SH-SY5Y (cell line): ENCODE data around the gene CLEC16A.

Experiments used
- GATA2 ChIP-seq: IDR thresholded peaks from 2 replicates; pipeline ENCODE4 v1.6.1; 2011; ENCODE audit warnings: mild to moderate bottlenecking, low read depth, low read length
- GATA3 ChIP-seq: IDR thresholded peaks from 2 replicates; pipeline ENCODE4 v1.6.1; 2011; ENCODE audit warnings: low read depth, mild to moderate bottlenecking, low read length, moderate library complexity

Gene CLEC16A

DNA sequence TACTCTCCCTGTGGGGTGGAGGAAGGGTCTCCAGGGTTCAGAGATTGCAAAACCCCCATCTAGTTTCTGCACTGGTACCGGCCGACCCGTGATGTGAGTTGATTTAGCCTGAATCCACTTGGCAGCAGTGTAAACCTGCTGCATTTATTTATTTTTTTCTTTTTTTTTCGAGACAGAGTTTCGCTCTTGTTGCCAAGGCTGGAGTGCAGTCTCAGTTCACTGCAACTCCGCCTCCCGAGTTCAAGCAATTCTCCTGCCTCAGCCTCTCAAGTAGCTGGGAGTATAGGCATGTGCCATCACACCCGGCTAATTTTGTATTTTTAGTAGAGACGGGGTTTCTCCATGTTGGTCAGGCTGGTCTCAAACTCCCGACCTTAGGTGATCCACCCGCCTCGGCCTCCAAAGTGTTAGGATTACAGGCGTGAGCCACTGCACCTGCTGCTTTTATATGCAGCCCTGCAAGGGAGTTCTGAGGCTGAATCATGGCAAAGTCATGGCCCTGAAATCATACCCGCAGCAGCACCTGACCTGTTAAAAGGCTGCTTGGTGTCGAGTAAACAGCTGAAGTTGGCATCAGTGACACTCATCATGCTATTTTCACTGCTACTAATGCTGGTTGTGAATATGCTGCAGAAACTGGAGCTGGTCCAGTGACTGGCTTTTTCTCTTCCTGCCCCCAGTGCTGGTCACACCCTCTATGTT, 23.5 kb upstream of the CLEC16A start:
- TF ChIP-seq GATA3 (no peak), GATA2 (no peak)

DNA sequence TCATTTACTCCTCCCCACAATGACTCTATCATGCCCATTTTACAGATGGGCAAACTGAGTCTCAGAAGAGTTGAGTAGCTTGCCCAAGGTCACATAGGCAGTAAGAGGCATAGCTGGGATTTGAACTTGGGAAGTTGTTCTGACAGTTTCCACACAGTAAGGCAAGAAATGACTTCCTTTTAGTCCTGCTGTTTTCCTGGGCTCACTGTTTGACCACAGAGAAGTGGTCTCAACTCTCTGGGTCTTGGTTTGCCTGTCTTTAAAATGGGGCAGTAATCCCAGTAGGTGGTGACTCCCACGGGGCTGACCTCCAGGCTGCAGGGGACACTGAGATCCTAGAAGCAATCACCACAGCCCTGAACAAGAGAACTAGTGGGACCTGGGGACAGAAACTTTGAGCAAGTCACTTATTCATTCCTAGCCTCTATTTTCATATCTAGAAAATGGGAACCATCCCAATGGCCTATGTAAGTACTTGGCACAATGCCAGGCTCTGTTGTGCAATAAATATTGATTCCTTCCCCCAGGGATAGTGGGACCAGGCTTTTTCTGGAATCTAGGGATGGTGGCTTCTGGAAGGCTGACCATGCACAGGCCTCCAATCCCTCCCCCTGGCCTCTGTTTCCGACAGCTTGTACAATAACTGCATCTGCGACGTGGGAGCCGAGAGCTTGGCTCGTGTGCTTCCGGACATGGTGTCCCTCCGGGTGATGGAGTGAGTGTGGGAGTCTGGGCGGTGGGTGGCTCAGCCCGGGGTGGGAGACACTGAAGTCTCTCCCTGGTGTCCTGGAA, 22.6 kb upstream of the CLEC16A start:
- no peak for TF ChIP-seq GATA3
- TF ChIP-seq GATA2, result no peak

DNA sequence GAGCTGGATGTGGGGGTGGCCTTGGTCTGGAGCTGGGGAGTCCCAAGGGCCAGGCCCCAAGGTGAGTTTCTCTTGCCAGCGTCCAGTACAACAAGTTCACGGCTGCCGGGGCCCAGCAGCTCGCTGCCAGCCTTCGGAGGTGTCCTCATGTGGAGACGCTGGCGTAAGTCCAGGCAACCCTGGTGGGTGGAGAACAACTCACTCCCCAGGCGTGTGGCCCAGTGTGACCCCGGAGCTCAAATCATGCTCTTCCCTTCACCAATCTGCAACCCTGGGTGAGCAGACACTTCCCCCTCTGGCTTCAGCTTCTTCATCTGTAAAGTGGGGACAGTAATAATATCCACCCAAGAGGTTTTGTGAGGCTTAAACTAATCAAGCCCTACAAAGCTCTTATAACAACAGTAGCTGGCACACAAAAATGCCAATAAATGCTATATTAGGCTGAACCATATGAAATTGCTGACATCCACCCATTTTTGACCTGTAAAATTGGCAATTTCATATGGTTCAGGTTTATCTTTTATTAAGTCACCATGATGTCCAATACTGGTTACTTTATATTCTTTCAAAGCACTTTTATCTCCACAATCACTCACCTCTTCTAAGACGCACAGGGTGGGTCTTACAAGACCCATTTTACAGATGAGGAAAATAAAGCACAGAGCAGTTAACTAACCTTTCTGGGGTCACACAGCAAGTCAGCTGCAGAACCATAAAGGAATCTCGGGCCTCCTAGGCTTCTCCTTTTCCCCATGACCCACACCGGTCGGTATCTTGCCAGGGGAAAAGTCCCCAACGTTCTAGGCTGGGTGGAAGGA, 21.8 kb upstream of the CLEC16A start:
- TF ChIP-seq GATA3, result no peak
- no peak for TF ChIP-seq GATA2

DNA sequence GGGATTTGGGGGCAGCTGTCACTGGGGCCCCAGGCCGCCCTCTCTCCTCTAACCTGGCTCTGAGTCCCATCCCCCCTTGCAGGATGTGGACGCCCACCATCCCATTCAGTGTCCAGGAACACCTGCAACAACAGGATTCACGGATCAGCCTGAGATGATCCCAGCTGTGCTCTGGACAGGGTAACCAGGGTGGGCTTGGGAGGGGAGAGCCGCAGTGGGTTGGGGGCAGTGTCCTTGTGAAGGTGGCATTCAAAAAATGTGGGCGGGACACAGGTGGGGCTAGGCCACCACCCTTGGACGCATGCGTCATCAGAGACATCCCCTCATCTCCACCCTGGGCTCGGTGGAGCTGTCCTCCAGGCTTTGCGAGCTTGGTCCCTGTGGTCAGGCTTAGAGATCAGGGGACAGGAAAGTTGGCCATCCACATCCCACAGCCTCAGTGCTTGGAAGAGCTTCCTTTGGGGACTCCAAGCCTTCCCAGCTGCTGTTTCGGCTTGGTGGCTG, 21.2 kb upstream of the CLEC16A start:
- TF ChIP-seq GATA2 (no peak), GATA3 (no peak)

DNA sequence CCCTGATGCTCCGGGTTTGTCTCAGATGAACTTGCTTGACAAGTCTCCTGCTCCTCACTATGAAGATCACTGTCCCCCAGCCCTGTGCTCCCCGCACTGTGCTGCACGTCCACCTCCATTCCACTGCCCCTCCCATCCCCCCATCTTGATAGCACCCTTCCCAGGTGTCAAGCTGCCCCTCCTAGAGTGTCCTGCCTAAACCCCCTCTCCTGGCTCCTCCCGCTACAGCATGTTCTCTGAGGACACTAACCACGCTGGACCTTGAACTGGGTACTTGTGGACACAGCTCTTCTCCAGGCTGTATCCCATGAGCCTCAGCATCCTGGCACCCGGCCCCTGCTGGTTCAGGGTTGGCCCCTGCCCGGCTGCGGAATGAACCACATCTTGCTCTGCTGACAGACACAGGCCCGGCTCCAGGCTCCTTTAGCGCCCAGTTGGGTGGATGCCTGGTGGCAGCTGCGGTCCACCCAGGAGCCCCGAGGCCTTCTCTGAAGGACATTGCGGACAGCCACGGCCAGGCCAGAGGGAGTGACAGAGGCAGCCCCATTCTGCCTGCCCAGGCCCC, 20.6 kb upstream of the CLEC16A start:
- TF ChIP-seq GATA2 (no peak), GATA3 (no peak)

DNA sequence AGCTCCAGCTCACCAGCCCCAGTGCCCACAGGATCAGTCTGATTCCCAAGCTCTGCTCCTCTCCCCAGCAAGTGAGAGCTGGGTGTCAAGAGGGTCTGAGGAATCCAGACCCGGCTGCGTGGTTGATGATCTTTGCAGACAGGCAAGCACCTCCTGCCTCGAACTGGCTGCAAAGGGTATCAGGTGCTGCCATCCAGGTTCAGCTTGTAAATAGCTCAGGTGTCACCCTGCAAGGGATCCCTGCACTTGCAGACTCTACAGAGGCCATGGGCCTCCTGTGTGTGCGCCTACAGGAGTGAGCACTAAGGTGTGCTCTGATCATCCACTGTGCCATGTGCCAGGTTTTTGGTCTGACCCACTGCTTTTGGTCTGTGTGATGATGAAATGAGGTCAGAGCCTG, 18.3 kb upstream of the CLEC16A start:
- TF ChIP-seq GATA2 (no peak), GATA3 (no peak)

DNA sequence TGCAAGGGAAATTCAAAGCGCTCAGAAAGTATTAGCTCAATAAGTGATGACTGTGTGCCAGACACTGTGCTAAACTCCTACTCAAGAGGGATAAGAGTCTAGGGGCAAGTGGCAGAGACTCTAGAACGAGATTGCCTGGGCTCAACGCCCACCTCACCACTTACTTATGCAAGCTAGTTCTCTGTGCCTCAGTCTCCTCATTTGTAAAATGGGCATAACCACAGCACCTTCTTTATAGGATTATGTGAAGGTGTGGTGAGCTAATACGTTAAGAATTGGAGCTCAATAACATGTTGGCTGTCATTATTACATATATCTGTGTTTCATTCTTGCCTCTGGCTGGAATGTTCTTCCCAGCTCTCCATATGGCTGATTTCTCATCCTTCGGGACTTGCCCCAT, 17.5 kb upstream of the CLEC16A start:
- TF ChIP-seq GATA3, result no peak
- no peak for TF ChIP-seq GATA2

DNA sequence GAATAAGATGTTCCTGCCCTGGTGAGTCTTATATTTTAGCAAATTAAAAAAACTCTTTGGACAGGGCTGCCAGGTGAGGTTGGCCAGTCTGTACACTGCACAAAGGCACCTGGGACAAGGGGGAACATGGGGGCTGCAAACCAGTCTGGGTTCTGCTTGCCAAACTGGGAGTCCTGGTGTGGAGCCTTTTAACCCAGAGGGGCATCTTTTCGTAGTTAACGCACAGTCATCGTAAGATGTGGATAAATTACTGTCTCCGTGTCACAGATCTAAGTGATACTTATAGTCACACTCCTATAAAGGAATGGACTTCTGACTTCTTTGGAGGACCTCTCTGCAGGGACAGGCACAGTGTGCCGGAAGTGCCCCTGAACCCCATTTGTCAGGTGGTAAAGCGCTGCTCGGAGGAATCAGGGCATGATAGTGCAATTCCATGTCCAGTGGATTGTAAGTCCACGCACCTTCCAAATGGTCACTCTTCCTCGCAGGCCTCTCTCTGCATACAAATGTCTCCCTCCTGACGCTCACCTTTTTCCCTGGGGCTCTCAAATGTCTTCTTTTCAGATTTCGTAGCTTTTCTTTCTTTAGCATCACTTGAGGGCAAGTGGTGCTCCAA, 16.8 kb upstream of the CLEC16A start:
- TF ChIP-seq GATA3 (no peak), GATA2 (no peak)

DNA sequence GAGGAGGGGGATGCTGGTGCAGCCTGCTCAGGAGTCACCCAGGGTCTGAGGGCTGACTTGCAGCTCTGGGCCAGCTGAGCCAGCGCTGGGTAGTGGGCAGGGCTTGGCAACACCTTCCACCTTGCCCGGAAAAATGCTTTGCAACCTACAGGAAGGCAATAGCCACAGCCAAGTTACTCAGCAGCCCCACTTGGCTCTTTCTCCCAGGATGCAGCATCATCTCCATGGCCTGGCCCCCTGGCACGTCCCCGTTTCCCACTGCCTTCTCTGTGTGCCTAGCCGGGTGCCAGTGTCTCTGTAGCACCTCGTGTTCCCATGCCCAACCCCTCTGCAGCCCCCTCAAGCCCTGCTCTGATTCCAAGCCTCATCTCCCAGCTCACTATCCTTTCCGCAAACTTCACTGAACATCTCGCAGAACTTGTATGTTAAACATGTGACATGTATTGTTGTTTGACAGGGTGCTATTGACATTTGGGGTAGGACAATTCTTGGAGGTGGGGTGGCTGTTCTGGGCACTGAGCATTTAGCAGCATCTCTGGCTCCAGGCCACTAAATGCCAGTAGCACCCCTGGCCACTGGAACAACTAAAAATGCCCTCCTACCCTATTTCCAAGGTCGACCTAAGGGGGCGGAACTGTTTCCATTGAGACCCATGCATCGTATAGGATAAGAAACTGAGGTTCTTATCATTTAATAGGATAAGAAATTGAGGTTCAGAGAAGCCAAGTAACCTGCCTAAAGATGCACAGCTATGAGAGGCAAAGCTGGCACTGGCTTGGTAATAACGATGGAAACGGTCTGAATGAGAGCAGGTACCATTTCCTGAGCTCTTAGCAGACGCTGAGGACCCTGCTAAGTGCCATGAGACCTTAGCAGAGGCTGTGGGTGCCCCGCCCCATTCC, 14.3 kb upstream of the CLEC16A start:
- TF ChIP-seq GATA3 (no peak), GATA2 (no peak)

DNA sequence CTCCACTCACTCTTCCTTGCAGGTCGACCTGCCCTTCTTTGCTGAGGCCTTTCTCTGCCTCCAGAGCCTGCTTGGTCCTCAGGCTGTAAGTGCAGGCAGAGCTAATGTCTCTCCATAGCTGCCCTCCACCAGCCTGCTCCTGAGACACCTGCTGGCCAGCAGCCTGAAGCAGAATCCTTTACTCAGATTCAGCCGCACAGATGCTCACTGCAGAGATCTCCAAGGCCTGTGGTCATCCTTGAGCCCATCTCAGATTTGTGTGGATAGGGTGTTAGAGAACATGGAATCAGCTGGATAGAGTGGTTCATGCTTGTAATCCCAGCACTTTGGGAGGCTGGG, 13.6 kb upstream of the CLEC16A start:
- no peak for TF ChIP-seq GATA2

DNA sequence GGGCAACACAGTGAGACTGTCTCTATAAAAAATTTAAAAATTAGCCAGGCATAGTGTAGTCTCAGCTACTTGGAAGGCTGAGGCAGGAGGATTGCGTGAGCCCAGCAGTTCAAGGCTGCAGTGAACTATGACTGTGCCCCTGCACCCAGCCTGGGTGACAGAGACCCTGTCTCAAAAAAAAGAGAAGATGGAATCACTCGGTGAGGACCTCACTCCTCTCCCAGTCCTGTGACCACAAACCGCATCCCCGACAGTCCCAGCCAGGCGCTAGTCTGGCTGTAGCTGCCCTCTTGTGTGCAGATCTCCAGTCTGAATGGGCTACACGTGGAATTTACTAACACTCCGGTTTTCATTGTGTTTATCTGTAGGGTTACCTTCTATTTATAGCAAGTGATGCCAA, 13.2 kb upstream of the CLEC16A start:
- TF ChIP-seq GATA2 (no peak), GATA3 (no peak)

DNA sequence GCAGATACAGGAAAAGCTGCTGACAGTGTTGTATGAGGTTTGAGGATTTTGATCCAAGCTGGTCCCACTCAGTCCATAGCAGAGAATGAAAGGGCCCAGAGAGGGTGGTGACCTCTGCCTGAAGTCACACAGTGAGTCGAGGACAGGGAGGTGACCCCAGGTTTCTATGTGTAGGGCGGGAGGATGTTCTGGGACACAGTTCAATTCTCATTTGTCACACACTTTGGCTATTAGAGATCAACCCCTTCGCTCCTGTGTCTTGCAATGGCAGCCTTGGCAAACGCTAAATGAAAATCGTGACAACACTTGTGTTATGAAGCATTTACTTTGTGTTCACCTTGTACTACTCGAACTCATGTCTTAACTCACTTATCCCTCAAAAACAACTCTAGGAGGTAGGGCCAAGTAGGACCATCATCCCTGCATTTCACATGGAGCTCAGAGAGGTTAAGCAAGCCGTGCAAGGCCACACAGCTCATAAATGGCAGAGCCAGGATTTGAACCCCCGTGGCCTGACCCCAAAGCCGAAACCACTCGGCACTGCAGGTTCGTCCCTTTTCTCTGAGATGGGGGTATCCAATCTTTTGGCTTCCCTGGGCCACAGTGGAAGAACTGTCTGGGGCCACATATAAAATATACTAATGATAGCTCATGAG, 12.3 kb upstream of the CLEC16A start:
- TF ChIP-seq GATA3 (no peak), GATA2 (no peak)
